Stimulated activated CD4-positive, alpha-beta T cell treated with anti-CD3 and anti-CD28 coated beads, Interleukin-4, amount 100 ng/mL, for 48 hours (primary cell): ENCODE results near the gene NFATC3.
A peak's percentile ranks its signal among the peaks of the same experiment; 100 is the strongest.

Experiments
- DNase-seq, 2 donors: peaks; one replicate each; pipeline ENCODE4 v3.0.0-alpha.2; 2020; ENCODE audit warnings: low read depth in 2 of 2

Gene NFATC3

GRCh38 chr16:68230176-68230571 lies 145.0 kb downstream of the NFATC3 start:
- DNase-seq = no peak

DNA sequence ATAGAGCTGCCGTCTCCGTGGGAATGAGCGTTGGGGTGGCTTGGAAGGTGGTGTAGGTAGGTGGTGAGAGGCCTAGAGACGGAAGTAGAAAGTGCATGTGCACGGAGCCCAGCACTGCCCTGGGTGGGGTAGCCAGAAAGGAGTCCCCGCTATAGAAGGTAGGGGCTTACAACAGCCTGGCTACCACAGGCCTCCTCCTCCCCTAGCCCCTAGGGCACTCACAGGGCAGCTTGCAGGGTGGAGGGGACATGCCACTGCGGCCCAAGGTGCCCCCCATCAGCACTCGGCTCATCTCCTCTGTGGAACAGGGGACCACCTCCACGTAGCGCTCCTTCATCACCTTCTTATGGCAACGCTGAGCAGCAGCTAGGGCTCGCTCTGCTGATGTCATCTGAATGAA lies 145.8 kb downstream of the NFATC3 start:
- no peak for DNase-seq

DNA sequence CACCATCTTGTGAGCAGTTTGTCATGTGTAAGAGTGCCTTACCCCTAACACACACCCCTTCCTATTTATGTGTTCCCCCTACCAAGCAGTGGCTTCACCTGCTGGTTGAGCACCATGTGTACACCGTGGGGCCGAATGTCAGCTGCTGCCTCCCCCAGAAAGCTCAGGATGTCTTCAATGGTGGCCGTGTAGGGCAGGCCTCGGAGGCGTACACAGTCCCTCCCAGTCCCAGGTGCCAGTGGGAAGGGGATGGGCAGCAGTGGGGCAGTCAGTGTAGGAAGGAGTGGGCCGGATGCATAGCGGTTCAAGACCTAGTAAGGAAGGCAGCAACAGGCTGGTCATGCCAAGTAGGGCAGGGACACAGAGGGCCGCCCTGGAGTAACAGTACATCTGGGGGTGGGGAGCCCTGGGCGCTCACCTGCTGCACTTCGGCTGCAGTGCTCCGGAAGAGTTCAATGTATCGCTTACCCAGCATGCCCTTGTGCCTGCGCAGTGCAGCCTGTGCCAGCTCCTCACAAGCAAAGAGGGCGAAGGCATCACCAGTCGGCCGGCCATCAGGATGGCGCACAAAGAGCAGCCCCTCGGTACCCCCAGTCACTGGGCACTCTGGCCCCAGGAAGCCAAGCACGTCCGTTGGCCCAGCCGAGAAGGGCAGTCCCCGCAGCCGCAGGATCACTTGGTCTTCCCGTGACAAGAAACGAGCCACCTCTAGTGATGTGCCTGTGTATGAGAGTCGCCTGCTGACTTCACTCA lies 146.4 kb downstream of the NFATC3 start:
- DNase-seq = no peak

DNA sequence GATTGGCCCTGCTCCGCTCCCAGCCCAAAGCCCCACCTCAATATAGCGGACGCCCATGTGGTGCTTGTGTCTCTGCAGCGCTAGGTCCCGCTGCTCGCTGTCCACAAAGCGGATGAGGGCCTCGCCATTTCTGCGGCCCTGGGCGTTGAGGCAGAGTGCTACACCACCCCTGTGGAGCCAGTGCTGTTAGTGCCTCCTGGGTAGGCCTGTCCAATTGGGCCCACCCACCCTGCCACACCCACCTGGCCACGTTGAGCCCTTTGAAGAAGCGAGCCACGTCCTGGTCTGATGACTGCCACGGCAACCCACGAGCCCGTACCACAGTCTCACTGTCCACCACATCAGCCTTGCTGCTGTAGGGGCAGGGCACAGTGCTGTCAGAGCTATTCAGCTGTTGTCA lies 147.2 kb downstream of the NFATC3 start:
- no peak for DNase-seq

DNA sequence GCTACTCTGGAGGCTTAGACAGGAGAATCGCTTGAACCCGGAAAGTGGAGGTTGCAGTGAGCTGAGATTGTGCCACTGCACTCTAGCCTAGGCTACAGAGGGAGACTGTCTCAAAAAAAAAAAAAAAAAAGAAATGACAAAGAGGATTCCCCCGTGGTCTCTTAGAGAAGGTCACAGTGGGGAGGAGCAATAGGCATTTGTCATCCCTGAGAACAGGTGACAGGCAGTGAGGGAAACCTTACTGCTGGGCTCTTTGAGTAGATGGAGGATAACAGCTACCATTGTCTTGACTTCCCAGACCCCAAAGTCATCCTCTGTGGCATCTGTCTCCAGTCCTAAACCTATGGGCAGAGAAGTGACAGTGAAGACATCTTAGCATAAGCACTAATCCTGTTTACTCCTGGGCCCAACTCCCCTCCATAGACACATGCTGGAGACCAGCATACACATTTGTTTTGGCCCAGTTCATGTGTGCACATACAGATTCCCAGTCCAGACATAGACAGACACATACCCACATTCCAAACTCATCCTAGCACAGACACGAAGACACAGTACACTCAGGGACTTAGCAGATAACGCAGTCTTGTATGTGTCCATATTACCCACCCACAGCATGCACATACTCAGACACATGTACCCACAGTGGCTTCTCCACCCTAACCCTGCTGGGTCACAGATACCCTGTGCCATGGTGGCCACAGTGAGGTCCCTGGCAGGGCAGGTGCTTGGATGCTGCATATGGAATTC lies 148.1 kb downstream of the NFATC3 start:
- no peak for DNase-seq

- no peak for DNase-seq
These were observed 148.6 kb downstream of the NFATC3 start for GRCh38 chr16:68233835-68234187.

GRCh38 chr16:68234188-68235107 lies 149.3 kb downstream of the NFATC3 start:
- DNase-seq = no peak

DNA sequence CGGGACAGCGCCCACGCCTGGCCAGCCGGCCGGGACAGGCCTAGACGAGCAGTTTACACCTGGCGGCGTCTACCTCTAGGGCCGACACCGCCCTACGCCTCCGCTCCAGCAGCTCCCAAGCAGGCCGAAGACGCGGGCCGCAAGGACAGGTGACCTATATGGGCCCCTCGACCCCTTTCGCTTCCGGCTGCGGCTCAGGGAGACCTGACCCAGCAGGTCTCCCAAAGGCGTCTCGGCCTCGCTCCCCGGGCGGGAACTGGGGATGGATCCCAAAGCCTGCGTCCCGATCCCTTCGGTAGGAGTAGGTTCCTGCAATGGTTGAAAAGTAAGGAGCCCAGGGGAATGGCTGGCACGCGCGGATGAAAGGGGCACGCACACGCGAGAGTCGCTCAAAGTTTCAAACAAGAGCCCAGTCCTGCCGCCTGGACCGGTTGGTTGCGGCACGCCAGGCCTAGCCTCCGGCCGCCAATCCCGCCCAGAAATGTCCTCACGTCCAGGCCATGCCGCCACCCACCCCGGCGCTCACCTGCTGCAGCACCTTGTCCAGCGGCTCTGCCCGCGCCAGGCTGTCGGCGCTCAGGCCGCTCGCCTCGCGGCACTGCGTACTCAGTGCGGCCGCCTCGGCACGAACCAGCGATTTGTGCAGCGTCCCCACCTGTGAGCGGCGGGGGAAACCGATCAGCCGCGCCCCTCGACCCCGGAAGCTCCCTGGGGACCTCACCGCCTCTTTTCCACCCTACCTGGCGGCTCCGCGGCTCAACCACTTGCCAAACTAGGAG lies 150.1 kb downstream of the NFATC3 start:
- no peak for DNase-seq

DNA sequence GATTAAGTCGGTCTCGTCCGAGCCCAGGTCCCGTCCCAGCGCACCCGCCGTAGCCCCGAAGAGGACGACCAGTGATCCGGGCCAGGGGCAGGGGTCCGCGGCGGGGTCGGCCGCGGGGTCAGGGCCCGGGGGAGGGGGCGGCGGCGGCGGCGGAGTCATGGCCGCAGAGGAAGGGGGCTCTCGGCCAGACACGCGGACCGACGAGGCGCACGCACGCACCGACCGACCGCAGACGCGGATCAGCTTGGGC lies 150.6 kb downstream of the NFATC3 start, which contains the start of gene ESRP2:
TSS of gene ESRP2 (minus strand) at position 241 of the 250 bp plus-strand sequence. CDS start at position 159, 82 bp downstream.
- DNase-seq = no peak

DNA sequence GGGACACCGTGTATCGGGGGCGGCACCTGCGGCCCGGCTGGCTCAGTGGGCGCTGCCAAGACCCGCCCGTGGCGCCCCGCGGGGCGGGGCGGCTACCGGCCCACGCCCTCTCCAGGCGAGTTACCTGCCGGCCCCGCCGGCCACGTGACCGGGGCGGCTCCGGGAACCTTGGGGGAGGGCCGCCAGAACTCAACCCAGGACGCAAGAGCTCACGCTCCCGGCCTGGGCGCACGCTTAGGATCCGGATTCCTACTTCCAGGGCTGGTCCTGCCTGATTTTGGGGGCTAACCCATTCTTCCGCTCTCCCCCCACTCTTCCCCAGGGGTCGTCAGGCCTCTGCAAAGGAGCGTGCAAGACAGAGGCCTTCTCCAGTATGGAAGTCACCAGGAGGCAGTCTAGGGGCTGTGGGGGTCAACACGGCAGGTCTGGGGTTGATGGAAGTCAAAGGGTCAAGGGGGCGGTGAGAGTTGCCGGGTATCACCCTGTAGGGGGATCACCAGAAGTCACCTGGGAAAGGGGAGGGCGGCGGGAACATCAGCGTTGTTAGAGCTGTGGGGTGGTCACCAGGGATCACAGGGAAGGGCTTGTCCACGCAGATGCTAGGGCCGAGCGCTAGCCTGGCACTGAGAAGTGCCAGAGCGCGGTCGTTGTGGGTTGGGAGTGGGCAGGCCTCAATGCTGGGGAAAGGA lies 151.1 kb downstream of the NFATC3 start:
- DNase-seq = no peak

DNA sequence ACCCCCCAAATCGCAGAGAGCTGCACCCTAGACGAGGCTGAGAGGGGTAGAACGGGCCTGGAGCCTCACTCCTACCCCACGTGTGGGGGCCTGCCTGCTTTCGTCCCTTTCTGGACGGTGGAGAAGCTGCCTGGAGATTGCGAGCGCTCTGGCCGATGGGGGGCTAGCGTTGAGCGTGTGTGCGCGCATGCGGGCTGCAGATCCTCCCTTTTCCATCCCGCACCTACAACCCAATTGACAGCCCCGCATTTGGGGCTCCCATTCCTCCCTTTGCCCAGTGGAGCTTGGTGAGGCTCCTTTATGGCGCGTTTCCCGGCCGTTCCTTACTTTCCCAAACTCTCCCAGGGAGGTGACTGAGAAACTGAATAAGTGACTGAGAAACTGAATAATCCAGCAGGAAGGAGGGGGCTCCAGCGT lies 151.7 kb downstream of the NFATC3 start:
- DNase-seq = no peak

DNA sequence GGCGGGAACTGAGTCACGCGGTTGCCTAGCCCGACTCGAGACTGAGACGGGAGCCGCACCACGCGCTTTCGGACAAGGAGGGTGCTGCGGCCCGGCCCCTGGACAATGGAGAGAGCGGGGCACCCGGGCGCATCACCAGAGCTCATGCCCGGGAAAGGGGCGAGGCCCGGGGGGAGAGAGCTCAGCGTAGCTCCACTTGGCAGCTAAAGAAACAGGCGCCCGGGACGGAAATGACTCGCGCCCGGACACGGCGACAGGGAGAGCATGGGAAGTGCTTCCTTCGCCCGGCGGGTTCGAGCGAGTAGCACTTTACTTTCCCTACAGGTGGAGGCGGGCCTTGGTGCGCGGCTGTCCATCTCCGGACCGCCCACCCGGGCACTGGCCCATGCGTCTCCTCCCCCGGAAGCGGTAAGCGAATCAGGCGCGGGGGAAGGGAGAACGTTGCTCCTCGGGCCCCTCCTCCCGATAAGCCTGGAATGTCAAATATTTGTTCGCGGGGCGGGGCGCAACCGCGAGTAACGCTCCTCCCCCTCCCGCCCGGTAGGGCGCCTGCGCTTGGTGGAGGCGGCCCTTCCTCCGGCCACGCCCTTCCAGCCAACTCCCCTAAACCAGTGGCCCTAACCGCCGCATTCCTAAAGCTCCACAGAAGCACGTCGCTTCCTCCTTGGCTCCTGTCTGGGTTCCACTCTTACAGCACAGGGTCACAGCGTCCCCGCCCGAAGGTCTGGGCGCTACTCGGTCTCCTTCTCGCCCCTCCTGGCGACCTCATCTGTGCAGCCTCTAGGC lies 152.3 kb downstream of the NFATC3 start:
- DNase-seq = peak; percentile 86 to 91

DNA sequence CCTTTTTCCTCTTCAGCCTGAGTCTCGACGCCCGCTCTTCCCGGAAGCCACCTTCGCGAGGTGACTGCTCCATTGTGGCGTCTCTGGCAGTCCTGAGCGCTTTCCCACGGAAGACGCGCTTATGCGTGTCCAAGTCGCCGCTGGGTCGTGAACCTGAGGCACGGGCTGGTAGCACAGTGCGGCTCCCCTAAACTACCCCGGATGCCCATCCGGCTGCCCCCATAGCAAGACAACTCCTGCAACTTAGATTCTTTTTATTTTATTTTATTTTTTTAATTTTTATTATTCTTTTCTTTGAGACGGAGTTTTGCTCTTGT lies 152.8 kb downstream of the NFATC3 start:
- no peak for DNase-seq

- no peak for DNase-seq
These were observed 156.9 kb downstream of the NFATC3 start for GRCh38 chr16:68242085-68242484.

GRCh38 chr16:68242926-68243858 lies 158.0 kb downstream of the NFATC3 start:
- no peak for DNase-seq

DNA sequence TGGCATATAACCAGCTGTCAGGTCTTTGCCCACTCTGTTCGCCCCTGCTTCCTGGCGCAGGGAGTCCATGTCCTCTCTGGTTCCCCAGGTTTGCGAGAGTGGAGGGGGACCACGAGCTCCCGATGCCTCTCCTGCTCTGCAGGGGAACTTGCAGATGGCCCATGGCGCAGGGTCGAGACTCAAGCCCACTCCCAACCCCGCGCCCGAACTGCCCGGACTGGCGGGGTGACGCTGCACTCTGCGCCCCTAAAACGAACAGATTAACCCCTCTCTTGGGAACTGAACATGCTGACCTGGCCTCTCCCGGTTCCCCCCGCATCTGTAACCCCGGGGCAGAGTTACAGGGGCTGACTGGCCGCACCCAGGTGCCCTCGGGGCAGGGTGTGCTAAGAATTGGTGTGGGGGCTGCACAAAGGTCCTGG lies 159.3 kb downstream of the NFATC3 start:
- DNase-seq = no peak

DNA sequence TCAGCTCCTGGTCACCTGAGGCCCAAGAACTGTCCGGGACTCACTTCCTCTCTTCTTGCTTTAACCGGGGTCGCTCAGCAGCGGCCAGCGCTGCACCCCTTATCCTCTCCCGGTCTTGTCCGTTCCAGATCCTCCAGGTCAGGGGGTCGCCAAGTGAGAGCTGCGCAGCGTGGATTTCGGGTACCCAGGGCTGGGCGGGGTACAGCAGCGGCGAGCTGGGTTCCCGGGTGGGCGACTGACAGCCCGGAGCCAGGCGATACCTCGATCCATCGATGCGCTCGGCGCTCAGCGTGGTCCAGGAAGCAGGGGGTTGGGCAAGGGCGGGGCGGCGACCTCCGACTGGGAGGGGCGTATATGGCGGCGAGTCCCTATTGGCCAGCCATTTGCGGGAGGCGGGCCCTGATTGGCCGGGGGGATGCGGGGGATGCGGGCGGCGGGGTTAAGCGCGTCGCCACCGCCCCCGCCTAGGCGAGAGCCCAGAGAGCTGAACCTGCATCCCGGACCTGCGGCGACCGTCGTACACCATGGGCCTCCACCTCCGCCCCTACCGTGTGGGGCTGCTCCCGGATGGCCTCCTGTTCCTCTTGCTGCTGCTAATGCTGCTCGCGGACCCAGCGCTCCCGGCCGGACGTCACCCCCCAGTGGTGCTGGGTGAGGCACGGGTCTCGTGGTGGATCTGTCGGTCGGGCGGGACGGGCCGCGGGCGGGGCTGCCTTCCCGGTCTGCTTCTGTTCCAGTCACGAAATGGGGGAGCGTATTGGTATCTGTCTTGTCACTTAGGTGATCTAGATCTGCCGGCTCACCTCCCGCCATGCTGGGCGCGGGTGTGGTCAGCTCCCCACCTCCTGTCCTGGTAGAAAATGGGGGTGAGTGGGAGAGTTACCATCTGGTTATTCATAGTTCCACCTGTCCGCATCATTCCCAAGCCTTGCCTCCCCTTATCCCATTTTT lies 160.0 kb downstream of the NFATC3 start, which contains the start of gene PLA2G15:
TSS of gene PLA2G15 (plus strand) at position 471 of the 951 bp plus-strand sequence. CDS start at position 525, 54 bp downstream.
- peak; percentile 96 to 98 for DNase-seq

DNA sequence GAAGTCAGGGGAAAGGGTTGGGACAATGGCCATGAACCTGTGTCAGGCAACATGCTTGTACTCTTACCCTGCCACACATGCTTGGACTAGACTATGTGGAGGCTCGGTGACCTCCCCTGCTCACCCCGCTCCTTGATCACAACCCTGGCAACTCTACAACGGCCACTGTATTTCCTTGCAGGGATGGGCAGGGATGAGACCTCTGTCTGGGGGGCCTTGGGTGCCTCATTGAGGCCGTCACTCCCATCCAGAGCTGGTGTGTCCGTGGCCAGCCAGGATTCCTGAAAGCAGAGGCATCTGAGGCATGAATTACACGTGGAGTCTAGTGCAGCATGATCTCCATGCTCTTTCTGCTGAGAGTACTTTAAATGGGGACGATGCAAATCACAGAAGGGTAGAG lies 161.0 kb downstream of the NFATC3 start:
- DNase-seq = no peak
